HG03175 (cell line): Measurements from ENCODE around the gene ALOX15.
"Not testable (repeated sequence)": the region's sequence is repeated elsewhere in the genome, so short reads cannot be mapped to it uniquely, and the experiment has no call there.

Experiments used
- ATAC-seq: cut with Tn5 transposase; IDR thresholded peaks from one replicate; pipeline ENCODE4 v1.9.1; 2021; ENCODE audit warnings: mild to moderate bottlenecking, moderate library complexity; ENCODE audit not compliant: unreplicated experiment

ALOX15 gene

GRCh38 chr17:4595685-4596342 lies 45.7 kb downstream of the ALOX15 start:
- not testable (repeated sequence) for ATAC-seq

- ATAC-seq = no peak
These were observed 46.4 kb downstream of the ALOX15 start for GRCh38 chr17:4594931-4595684.

- no peak for ATAC-seq
These were observed 47.1 kb downstream of the ALOX15 start for GRCh38 chr17:4594406-4594805.

GRCh38 chr17:4593021-4593421 lies 48.5 kb downstream of the ALOX15 start:
- ATAC-seq = no peak

- ATAC-seq = no peak
These were observed 49.1 kb downstream of the ALOX15 start for GRCh38 chr17:4592240-4593005.

GRCh38 chr17:4591529-4591928 lies 49.9 kb downstream of the ALOX15 start:
- ATAC-seq = no peak

GRCh38 chr17:4590981-4591453 lies 50.5 kb downstream of the ALOX15 start:
- ATAC-seq = no peak

- ATAC-seq = not testable (repeated sequence)
These were observed 51.4 kb downstream of the ALOX15 start for GRCh38 chr17:4590042-4590441.

GRCh38 chr17:4588898-4589625 lies 52.4 kb downstream of the ALOX15 start:
- ATAC-seq = no peak

- no peak for ATAC-seq
These were observed 53.1 kb downstream of the ALOX15 start for GRCh38 chr17:4588391-4588790.

- ATAC-seq = no peak
These were observed 53.7 kb downstream of the ALOX15 start for GRCh38 chr17:4587803-4588202.

GRCh38 chr17:4587195-4587594 lies 54.3 kb downstream of the ALOX15 start:
- ATAC-seq = no peak

GRCh38 chr17:4586043-4586442 lies 55.4 kb downstream of the ALOX15 start:
- ATAC-seq = no peak

- ATAC-seq = no peak
These were observed 55.9 kb downstream of the ALOX15 start for GRCh38 chr17:4585638-4585994.

GRCh38 chr17:4584917-4585637 lies 56.4 kb downstream of the ALOX15 start:
- no peak for ATAC-seq

GRCh38 chr17:4584101-4584916 lies 57.2 kb downstream of the ALOX15 start, which contains the start of gene SMTNL2:
Gene SMTNL2, plus strand, starts transcription at chr17:4584529. Its CDS starts 77 bp downstream, at chr17:4584606.
- no peak for ATAC-seq

- no peak for ATAC-seq
These were observed 57.7 kb downstream of the ALOX15 start for GRCh38 chr17:4583782-4584100.

GRCh38 chr17:4583206-4583605 lies 58.3 kb downstream of the ALOX15 start:
- no peak for ATAC-seq

GRCh38 chr17:4582691-4583090 lies 58.8 kb downstream of the ALOX15 start:
- no peak for ATAC-seq

GRCh38 chr17:4582101-4582501 lies 59.4 kb downstream of the ALOX15 start:
- no peak for ATAC-seq
